ENCODE measurements around the gene PCDHGB3. TPM values are rescaled to one million over a fixed set of nuclear protein-coding genes. Genes with fewer than 3 reads are reported as not detected.
"Not testable (repeated sequence)": the region's sequence is repeated elsewhere in the genome, so short reads cannot be mapped to it uniquely, and the experiment has no call there.

The PCDHGB3 gene
- total and polyA plus RNA-seq, 3 donors from 2014 or later, result 0.74 to 17.1 (median 11.3) TPM

DNA sequence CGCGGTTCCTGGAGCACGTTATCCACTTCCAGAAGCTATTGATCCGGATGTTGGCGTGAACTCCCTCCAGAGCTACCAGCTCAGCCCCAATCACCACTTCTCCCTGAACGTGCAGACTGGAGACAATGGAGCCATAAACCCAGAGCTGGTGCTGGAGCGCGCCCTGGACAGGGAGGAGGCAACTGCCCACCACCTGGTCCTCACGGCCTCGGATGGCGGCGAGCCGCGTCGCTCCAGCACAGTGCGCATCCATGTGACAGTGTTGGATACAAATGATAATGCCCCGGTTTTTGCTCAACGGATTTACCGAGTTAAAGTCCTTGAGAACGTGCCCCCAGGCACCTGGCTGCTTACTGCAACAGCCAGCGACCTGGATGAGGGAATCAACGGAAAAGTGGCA is 33.3 kb downstream of the PCDHGB3 start:
- intact Hi-C loops (cut with DNase I; ENCODE audit: low total_unique reads), result no loop called here
- 20 to 26% methylated on average over 22 of the region's 22 CpGs for WGBS, 2 donors
- Histone ChIP-seq H3K4me3 (peak overlapping the region in 1 of 2 donors; percentile 0), H3K27me3 (no peaks in the 10 kb centered on the region), H3K9me3 (no peaks in the 10 kb centered on the region), H3K4me1 (no peaks in the 10 kb centered on the region), H3K27ac (no peak overlapping the region), H3K36me3 (ENCODE audit: low read depth, missing control alignments) (no peaks in the 10 kb centered on the region)
- no peak for DNase-seq
- TF ChIP-seq, protein P1, sequence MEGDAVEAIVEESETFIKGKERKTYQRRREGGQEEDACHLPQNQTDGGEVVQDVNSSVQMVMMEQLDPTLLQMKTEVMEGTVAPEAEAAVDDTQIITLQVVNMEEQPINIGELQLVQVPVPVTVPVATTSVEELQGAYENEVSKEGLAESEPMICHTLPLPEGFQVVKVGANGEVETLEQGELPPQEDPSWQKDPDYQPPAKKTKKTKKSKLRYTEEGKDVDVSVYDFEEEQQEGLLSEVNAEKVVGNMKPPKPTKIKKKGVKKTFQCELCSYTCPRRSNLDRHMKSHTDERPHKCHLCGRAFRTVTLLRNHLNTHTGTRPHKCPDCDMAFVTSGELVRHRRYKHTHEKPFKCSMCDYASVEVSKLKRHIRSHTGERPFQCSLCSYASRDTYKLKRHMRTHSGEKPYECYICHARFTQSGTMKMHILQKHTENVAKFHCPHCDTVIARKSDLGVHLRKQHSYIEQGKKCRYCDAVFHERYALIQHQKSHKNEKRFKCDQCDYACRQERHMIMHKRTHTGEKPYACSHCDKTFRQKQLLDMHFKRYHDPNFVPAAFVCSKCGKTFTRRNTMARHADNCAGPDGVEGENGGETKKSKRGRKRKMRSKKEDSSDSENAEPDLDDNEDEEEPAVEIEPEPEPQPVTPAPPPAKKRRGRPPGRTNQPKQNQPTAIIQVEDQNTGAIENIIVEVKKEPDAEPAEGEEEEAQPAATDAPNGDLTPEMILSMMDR (IDR thresholded peaks at IDR 0.05), result no peak

DNA sequence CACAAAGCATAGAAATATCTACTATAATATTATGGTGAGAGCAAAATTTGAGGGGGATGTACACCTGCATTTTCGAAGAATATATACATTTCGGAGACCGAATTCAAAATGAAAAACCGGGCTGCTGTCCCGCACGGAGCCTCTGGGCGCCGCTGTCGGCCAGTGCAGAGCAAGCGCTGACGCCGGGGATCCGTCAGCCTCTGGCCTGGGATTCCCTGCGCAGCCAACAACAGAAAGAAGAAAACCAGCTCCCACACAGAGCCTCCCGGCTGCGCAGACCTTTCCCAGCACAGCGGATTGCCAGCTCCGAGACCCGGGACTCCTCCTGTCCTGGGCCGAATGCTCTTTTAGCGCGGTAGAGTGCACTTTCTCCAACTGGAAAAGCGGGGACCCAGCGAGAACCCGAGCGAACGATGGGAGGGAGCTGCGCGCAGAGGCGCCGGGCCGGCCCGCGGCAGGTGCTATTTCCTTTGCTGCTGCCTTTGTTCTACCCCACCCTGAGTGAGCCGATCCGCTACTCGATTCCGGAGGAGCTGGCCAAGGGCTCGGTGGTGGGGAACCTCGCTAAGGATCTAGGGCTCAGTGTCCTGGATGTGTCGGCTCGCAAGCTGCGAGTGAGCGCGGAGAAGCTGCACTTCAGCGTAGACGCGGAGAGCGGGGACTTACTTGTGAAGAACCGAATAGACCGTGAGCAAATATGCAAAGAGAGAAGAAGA is 37.9 kb downstream of the PCDHGB3 start, which contains the start of gene PCDHGB6:
TSS of gene PCDHGB6 (plus strand) at position 232 of the 716 bp plus-strand sequence. CDS start at position 414, 182 bp downstream.
- H3K4me1 ChIP-seq; H3K36me3 ChIP-seq (ENCODE audit: low read depth, missing control alignments); intact Hi-C loops (cut with DNase I; ENCODE audit: low total_unique reads); H3K27ac ChIP-seq; H3K27me3 ChIP-seq; H3K9me3 ChIP-seq: not testable (repeated sequence)
- TF ChIP-seq, protein P1 (IDR thresholded peaks at IDR 0.05), result peak; percentile 21 to 49 (median 49)
- DNase-seq, result peak; percentile 71
- 9 to 14% methylated on average over 32 to 44 of the region's 51 CpGs for WGBS, 2 donors
- H3K4me3 ChIP-seq, result peak within 1 kb of the TSS in 1 of 2 donors; percentile 48

DNA sequence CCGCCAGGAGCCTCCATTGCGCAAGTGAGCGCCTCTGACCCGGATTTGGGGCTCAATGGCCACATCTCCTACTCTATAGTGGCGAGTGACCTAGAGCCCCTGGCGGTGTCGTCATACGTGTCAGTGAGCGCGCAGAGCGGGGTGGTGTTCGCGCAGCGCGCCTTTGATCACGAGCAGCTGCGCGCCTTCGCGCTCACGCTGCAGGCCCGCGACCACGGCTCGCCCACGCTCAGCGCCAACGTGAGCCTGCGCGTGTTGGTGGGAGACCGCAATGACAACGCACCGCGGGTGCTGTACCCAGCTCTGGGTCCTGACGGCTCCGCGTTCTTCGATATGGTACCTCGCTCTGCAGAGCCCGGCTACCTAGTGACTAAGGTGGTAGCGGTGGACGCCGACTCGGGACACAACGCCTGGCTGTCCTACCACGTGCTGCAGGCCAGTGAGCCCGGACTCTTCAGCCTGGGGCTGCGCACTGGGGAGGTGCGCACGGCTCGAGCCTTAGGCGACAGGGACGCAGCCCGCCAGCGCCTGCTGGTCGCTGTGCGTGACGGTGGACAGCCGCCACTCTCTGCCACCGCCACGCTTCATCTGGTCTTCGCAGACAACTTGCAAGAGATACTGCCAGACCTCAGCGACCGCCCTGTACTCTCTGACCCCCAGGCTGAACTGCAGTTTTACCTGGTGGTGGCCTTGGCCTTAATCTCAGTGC is 39.7 kb downstream of the PCDHGB3 start:
- H3K27me3 ChIP-seq, result no peaks in the 10 kb centered on the region
- no peak overlapping the region for H3K4me3 ChIP-seq
- intact Hi-C loops (cut with DNase I; ENCODE audit: low total_unique reads), result no loop called here
- TF ChIP-seq, protein P1 (IDR thresholded peaks at IDR 0.05), result no peak
- no peak for TF ChIP-seq POLR2A (IDR thresholded peaks at IDR 0.05)
- 24 to 33% methylated on average over 1 to 64 of the region's 64 CpGs for WGBS, 2 donors
- H3K27ac ChIP-seq, result no peak overlapping the region
- H3K9me3 ChIP-seq, result no peaks in the 10 kb centered on the region
- H3K4me1 ChIP-seq, result no peaks in the 10 kb centered on the region
- no peak for DNase-seq
- no peaks in the 10 kb centered on the region for H3K36me3 ChIP-seq (ENCODE audit: low read depth, missing control alignments)

DNA sequence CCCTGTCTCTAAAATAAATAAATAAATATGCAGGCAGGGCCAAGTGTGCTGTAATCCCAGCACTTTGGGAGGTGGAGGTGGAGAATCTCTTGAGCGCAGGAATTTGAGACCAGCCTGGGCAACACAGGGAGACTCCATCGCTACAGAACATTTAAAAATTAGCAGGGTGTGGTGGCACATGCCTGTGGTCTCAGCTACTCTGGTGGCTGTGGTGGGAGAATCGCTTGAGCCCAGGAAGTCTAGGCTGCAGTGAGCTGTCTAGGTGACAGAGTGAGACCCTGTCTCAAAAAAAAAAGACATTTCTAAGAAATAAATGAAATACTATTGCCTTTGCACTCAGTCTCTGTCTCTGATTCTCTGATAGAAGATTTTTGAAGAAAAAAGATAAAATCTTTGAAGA is 41.5 kb downstream of the PCDHGB3 start:
- no peaks in the 10 kb centered on the region for H3K36me3 ChIP-seq (ENCODE audit: low read depth, missing control alignments)
- H3K4me3 ChIP-seq, result no peak overlapping the region
- 71 to 73% methylated on average over 3 of the region's 3 CpGs for WGBS, 2 donors
- DNase-seq, result no peak
- TF ChIP-seq, protein P1 (IDR thresholded peaks at IDR 0.05), result no peak
- no peak for TF ChIP-seq POLR2A (IDR thresholded peaks at IDR 0.05)
- no peaks in the 10 kb centered on the region for H3K9me3 ChIP-seq
- H3K27me3 ChIP-seq, result no peaks in the 10 kb centered on the region
- no peaks in the 10 kb centered on the region for H3K4me1 ChIP-seq
- intact Hi-C loops (cut with DNase I; ENCODE audit: low total_unique reads), result no loop called here
- H3K27ac ChIP-seq, result no peak overlapping the region
